ENCODE measurements around the gene RAB30. TPM values are rescaled to one million over a fixed set of nuclear protein-coding genes. Genes with fewer than 3 reads are reported as not detected.

RAB30 gene
- polyA plus RNA-seq, 1 experiment = 14.0 TPM

GRCh38 chr11:83007909-83008580, 63.7 kb downstream of the RAB30 start:
- POLR2A ChIA-PET = interaction anchor here (0.6 kb wide), 1 partner anchor 26 kb away, joined by 12 read pairs; no protein-coding TSS in a partner anchor
- Histone ChIP-seq H3K36me3 (ENCODE audit: control insufficient read depth, insufficient read depth, low read length) (no peaks in the 10 kb centered on the region; the same call in 1 of the 2 replicates), H3K27me3 (ENCODE audit: control insufficient read depth, insufficient read depth, low read length) (no peaks in the 10 kb centered on the region), H3K4me3 (ENCODE audit: low read depth, low read length) (no peak overlapping the region)
- TF ChIP-seq CTCF (IDR thresholded peaks at IDR 0.05; ENCODE audit: insufficient read depth, low read depth, low read length) = no peak
- CTCF ChIA-PET = interaction anchor here (0.9 kb wide), 1 partner anchor 26 kb away, joined by 5 read pairs; no protein-coding TSS in a partner anchor
- no peak for DNase-seq (ENCODE audit: low read depth)

DNA sequence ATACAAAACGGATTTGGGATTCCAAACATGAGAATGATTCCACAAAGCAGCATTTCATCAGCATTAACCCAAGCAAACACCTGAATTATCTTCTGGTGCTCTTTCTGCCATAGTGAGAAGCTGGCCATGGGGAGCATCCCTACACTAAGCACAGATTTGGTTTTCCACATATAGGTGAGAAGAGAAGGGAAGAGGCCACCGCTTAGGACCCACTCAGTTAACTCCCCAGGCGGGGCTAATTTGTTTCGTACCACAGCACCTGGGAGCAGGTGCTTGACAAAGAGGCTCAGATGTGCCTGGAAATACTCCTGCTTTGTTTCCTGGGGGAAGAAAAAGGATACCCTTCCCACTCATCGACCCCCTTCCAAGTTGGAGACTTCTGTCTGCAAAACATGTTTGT, 64.2 kb downstream of the RAB30 start:
- DNase-seq (ENCODE audit: low read depth) = no peak
- Histone ChIP-seq H3K36me3 (ENCODE audit: control insufficient read depth, insufficient read depth, low read length) (no peaks in the 10 kb centered on the region; the same call in 1 of the 2 replicates), H3K27me3 (ENCODE audit: control insufficient read depth, insufficient read depth, low read length) (no peaks in the 10 kb centered on the region), H3K4me3 (ENCODE audit: low read depth, low read length) (no peak overlapping the region)
- POLR2A ChIA-PET = no interaction called here
- TF ChIP-seq CTCF (IDR thresholded peaks at IDR 0.05; ENCODE audit: insufficient read depth, low read depth, low read length) = no peak
- CTCF ChIA-PET = interaction anchor here (0.9 kb wide), 1 partner anchor 10 kb away, joined by 3 read pairs; no protein-coding TSS in a partner anchor

- DNase-seq (ENCODE audit: low read depth) = no peak
- ChIA-PET CTCF (interaction anchor here (0.9 kb wide), 1 partner anchor 9 kb away, joined by 3 read pairs; no protein-coding TSS in a partner anchor), POLR2A (no interaction called here)
- Histone ChIP-seq H3K36me3 (ENCODE audit: control insufficient read depth, insufficient read depth, low read length) (peaks cover 1% of the 10 kb centered on the region; the same call in 1 of the 2 replicates), H3K4me3 (ENCODE audit: low read depth, low read length) (no peak overlapping the region), H3K27me3 (ENCODE audit: control insufficient read depth, insufficient read depth, low read length) (no peaks in the 10 kb centered on the region)
- no peak for TF ChIP-seq CTCF (IDR thresholded peaks at IDR 0.05; ENCODE audit: insufficient read depth, low read depth, low read length)
These were observed 64.8 kb downstream of the RAB30 start for GRCh38 chr11:83006877-83007330.

- peaks cover 1% of the 10 kb centered on the region; the same call in 1 of the 2 replicates for H3K36me3 ChIP-seq (ENCODE audit: control insufficient read depth, insufficient read depth, low read length)
- DNase-seq (ENCODE audit: low read depth) = no peak
- ChIA-PET POLR2A (no interaction called here), CTCF (interaction anchor here (0.6 to 1.3 kb wide), 2 partner anchors 10 to 21 kb away, joined by 3 to 4 read pairs; no protein-coding TSS in a partner anchor)
- TF ChIP-seq CTCF (IDR thresholded peaks at IDR 0.05; ENCODE audit: insufficient read depth, low read depth, low read length) = no peak
- no peaks in the 10 kb centered on the region for H3K27me3 ChIP-seq (ENCODE audit: control insufficient read depth, insufficient read depth, low read length)
- no peak overlapping the region for H3K4me3 ChIP-seq (ENCODE audit: low read depth, low read length)
These were observed 66.7 kb downstream of the RAB30 start for GRCh38 chr11:83004746-83005556.

DNA sequence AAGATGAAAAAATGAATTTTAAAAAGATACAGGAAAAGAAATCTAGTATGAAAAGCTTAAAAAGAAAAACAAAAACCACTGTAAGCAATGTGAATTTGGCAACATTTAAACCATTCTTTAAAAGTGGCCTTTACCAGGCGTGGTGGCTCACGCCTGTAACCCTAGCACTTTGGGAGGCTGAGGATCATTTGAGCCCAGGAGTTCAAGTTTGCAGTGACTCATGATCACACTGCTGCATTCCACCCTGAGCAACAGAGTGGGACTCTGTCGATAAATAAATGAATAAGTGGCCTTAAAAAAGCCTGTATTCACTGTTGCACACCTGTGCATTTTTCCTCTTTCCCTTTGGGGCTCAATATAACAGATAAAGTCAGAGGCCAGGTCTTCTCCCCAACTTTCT, 69.2 kb downstream of the RAB30 start:
- Histone ChIP-seq H3K36me3 (ENCODE audit: control insufficient read depth, insufficient read depth, low read length) (peaks cover 1% of the 10 kb centered on the region; the same call in 1 of the 2 replicates), H3K4me3 (ENCODE audit: low read depth, low read length) (no peak overlapping the region), H3K27me3 (ENCODE audit: control insufficient read depth, insufficient read depth, low read length) (no peaks in the 10 kb centered on the region)
- DNase-seq (ENCODE audit: low read depth) = no peak
- CTCF ChIA-PET = no interaction called here
- POLR2A ChIA-PET = no interaction called here
- no peak for TF ChIP-seq CTCF (IDR thresholded peaks at IDR 0.05; ENCODE audit: insufficient read depth, low read depth, low read length)
